Astrocyte of the spinal cord (primary cell): ENCODE measurements around the gene DCXR.

ENCODE experiments used
- DNase-seq: peaks from one replicate; pipeline ENCODE4 v3.0.0; 2011; ENCODE audit warnings: low read depth, low spot score
- H3K4me3 ChIP-seq: 2 replicates; pipeline ENCODE4 v1.5.1; 2011; ENCODE audit warnings: low read depth, mild to moderate bottlenecking, low read length, moderate library complexity
- in situ Hi-C: cut with HindIII; loops from 2 replicates; pipeline ENCODE4 v1.10.0; 2017; ENCODE audit warnings: low sequenced_read_pairs
- TF ChIP-seq, protein P1 (sequence below): IDR thresholded peaks from 2 replicates; pipeline ENCODE4 v1.5.1; 2012; ENCODE audit warnings: low read depth, mild to moderate bottlenecking, low read length, inconsistent platforms

The DCXR gene

DNA sequence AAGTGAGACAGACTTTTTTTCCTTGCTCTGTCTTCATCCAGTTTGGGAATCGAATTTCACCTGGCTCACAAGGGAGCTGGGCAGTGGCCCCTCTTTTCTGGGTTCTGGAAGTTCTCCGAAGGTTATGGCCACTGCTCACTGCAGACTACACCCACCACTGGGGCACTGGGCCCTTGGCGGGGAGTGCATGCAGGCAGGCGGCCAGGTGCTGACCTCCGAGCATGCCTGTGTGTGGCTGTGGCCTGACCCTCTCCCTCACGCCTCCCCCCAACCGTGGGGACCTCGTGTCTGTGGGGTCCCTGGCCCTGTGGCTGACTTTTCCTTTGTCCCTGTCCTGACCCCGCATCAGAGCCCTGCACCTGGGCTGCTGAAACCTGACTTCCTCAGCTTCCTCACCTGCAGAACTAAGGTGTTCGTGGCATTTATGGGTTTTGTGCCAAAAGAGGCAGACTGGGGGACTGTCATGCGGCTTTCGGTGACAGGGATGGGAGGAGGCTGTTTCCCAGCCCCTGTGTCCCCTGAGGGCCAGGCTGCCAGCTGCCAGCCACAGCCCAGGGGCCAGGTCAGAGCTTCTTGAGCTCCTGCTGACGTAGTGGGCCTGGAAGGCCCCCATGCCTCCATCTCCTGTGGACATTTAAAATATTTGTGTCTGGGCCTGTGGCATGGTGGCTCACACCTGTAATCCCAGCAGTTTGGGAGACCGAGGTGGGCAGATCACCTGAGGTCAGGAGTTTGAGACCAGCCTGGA, 38.6 kb downstream of the DCXR start:
- TF ChIP-seq, protein P1, sequence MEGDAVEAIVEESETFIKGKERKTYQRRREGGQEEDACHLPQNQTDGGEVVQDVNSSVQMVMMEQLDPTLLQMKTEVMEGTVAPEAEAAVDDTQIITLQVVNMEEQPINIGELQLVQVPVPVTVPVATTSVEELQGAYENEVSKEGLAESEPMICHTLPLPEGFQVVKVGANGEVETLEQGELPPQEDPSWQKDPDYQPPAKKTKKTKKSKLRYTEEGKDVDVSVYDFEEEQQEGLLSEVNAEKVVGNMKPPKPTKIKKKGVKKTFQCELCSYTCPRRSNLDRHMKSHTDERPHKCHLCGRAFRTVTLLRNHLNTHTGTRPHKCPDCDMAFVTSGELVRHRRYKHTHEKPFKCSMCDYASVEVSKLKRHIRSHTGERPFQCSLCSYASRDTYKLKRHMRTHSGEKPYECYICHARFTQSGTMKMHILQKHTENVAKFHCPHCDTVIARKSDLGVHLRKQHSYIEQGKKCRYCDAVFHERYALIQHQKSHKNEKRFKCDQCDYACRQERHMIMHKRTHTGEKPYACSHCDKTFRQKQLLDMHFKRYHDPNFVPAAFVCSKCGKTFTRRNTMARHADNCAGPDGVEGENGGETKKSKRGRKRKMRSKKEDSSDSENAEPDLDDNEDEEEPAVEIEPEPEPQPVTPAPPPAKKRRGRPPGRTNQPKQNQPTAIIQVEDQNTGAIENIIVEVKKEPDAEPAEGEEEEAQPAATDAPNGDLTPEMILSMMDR: no peak
- no peak overlapping the region for H3K4me3 ChIP-seq
- no peak for DNase-seq
- in situ Hi-C loops: no loop called here

DNA sequence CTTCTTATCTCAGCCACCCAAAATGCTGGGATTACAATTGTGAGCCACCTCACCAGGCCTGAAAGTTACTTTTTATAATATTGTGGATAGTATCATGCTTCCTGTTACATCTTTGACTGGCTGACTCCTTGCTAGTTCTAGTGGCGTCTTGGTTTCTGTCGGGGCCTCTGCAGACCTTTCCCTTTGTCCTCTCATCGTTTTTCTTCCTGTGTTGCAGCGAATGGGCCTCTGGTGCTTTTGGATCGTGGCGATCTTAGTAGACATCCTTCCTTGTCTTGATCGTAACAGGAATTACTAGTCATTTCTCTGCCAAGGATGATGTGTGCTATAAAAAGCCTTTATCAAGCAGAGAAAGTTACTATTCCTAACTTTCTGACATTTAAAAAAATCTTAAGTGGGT, 39.3 kb downstream of the DCXR start:
- no peak for DNase-seq

DNA sequence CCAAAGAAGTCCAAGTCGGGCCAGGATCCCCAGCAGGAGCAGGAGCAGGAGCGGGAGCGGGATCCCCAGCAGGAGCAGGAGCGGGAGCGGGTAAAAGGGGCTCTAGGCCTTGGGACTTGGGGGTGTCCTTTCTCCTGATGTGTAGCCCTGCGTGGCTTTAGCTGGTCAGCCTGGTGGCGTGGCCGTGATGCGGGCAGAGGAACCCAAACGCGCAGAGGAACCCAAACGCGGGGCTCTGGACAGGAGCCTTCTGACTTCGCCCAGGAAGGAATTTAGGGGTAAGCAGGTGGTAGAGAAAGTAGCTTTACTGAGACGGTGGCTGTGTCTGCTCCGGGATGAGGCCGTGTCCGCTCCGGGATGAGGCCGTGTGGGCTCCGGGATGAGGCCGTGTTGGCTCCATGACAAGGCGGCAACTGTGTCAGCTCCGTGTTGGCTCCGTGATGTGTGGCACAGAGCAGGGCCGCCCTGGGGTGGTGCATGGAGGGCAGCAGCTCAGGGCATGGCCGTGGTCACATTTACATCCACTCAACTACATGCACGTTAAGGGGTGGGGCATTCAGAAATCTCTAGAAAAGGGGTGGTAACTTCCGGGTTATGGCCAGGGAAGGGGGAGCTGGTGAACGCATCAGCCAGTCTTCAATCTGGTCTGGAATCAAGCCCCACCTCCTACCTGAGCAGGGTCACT, 40.6 kb downstream of the DCXR start:
- no peak overlapping the region for H3K4me3 ChIP-seq
- TF ChIP-seq, protein P1: no peak
- in situ Hi-C loops: no loop called here
- no peak for DNase-seq

More for the DNA sequence above, 39.3 kb downstream of the DCXR start:
- in situ Hi-C loops: no loop called here
- H3K4me3 ChIP-seq: no peak overlapping the region
- TF ChIP-seq, protein P1: no peak

DNA sequence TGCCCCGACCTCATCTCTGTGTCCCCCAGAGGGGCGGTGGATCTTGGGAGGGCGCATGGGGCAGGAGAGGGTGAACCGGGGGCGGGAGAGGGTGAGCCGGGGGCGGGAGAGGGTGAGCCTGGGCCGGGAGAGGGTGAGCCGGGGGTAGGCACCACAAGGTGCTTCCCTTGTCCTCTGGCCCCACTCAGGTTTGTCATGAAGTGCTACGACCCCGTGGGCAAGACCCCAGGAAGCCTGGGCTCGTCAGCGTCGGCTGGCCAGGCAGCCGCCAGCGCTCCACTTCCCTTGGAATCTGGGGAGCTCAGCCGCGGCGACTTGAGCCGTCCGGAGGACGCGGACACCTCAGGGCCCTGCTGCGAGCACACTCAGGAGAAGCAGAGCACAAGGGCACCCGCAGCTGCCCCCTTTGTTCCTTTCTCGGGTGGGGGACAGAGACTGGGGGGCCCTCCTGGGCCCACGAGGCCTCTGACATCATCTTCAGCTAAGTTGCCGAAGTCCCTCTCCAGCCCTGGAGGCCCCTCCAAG, 41.2 kb downstream of the DCXR start:
- no peak overlapping the region for H3K4me3 ChIP-seq
- TF ChIP-seq, protein P1: no peak
- DNase-seq: no peak
- in situ Hi-C loops: no loop called here

DNA sequence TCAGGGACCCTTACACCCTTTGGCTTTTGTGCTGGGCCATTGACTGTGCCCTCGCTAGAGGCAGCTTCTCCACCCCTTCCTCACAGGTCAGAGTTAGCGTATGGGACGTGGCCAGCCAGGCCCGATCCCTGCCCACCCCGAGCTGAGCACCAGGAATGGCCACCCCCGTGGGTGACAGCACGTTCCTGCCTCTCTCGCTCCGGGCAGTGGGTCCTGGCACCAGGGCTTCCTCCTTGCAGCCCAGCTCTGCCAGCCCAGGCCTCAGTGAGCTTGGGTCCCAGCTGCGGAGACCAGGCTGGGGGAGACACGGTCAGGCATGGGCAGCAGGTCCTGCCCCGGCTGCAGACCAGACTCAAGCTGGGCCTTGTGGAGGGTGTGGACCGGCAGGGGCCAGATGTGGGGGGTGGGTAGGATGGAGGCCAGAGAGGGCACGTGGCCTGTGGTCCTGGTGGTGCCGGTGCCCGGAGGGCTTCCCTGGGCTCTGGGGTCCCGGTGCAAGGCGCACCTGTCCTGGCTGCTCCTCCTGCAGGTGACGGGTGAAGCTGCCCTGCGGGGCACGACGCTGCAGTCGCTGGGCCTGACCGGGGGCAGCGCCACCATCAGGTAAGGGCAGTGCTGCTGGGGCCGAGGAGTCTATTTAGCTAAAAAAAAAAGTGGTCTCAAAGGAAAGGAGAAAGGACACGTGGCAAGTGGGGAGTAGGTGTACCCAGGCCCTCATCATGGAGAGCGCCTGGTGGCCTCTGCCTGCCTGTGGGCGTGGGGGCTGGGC, 41.9 kb downstream of the DCXR start:
- in situ Hi-C loops: no loop called here
- TF ChIP-seq, protein P1: no peak
- no peak for DNase-seq
- no peak overlapping the region for H3K4me3 ChIP-seq
